GM18873 (cell line): Measurements from ENCODE around the gene RMI2.

ENCODE experiments used
- ATAC-seq: cut with Tn5 transposase; IDR thresholded peaks from one replicate; pipeline ENCODE4 v1.9.1; 2021; ENCODE audit warnings: mild to moderate bottlenecking, moderate library complexity, moderate number of reproducible peaks; ENCODE audit not compliant: unreplicated experiment, low FRiP score

RMI2 gene

DNA sequence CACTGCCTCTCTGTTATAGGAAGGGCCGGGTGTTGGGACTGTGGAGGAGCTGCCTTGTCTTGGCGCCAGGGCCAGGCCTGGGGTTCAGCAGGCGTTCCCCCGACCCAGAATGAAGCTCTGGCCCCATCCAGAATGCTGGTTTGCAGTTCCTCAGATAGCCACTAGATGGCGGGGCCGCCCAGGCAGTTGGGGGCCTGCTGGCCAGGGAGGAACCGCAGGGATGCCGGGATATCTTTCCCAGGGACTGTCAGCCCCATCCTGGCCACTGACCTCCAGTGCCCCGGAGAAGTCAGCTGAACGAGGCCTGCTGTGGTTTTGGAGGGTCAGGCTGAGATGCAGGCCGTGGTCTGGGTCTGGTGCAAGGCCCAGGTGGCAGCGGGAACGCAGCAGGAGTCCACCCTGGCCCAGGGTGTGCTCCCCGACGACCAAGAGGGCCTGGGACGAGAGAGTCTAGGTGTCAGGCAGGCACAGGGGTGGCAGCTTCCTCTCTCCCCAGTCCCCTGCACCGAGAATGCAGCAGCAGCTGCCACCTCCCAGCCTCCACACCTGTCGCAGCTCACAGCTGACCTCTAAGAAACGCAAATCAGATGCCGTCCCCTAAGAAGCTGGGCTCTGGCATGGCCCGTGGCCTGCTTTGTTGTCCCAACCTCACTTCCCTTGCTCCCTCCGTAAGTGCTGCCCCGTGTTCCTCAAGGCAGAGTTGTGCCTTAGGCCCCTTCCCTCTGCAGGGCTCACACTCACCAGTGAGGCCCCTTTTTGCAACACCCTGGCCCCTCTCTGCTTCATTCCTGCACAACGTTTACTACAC is 51.2 kb downstream of the RMI2 start:
- ATAC-seq, result no peak

DNA sequence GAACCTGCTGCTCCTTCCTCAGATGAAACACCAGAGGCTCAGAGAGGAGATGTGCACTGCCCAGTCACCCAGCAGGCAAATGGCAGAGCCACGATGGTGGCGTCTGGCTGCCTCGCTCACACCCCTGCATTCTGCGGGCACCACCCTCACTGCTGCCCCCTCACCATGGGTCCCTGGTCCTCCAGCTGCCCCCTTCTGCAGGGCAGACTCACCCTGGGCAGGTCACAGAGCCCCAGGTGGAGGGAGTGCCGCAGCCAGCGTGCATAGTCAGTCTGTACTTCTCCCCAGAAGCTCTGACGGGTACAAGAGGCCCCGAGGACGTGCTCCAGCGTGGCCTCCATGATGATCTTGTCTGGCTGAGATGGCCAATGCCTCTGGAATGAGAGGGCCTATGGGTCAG is 52.9 kb downstream of the RMI2 start:
- no peak for ATAC-seq

GRCh38 chr16:11398851-11399250 is 53.6 kb downstream of the RMI2 start:
- ATAC-seq, result no peak

- no peak for ATAC-seq
Observed at GRCh38 chr16:11399261-11399831, 54.1 kb downstream of the RMI2 start.

DNA sequence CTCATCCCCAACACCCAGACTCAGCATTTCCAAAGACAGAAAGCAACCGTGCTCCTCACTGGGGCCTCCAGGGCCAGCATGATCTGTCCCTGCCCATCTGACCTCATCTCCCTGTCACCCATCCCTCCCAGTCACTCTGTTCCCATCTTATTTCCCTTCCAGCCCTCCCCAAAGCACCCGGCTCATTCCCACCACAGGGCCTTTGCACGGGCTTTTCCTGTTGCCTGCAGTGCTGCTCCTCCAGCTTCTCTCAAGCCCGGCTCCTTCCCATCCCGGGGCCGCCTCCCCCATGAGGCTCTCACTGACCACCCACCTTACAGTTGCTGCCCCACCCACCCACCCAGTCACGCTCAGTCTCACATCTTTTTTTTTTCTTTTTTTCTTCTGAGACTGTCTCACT is 54.8 kb downstream of the RMI2 start:
- no peak for ATAC-seq
